HL-60/S4 treated with retinoic acid at 250 ng/mL for 4 days and 3 days (cell line): Measurements from ENCODE around the gene HINFP.

Experiments used
- in situ Hi-C: fragments of 300-500 bp; cut with MboI; formaldehyde crosslinking; loops from 2 replicates; pipeline ENCODE4 v1.7.0; 2022; ENCODE audit warnings: low sequenced_read_pairs

HINFP gene, protein sequence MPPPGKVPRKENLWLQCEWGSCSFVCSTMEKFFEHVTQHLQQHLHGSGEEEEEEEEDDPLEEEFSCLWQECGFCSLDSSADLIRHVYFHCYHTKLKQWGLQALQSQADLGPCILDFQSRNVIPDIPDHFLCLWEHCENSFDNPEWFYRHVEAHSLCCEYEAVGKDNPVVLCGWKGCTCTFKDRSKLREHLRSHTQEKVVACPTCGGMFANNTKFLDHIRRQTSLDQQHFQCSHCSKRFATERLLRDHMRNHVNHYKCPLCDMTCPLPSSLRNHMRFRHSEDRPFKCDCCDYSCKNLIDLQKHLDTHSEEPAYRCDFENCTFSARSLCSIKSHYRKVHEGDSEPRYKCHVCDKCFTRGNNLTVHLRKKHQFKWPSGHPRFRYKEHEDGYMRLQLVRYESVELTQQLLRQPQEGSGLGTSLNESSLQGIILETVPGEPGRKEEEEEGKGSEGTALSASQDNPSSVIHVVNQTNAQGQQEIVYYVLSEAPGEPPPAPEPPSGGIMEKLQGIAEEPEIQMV

DNA sequence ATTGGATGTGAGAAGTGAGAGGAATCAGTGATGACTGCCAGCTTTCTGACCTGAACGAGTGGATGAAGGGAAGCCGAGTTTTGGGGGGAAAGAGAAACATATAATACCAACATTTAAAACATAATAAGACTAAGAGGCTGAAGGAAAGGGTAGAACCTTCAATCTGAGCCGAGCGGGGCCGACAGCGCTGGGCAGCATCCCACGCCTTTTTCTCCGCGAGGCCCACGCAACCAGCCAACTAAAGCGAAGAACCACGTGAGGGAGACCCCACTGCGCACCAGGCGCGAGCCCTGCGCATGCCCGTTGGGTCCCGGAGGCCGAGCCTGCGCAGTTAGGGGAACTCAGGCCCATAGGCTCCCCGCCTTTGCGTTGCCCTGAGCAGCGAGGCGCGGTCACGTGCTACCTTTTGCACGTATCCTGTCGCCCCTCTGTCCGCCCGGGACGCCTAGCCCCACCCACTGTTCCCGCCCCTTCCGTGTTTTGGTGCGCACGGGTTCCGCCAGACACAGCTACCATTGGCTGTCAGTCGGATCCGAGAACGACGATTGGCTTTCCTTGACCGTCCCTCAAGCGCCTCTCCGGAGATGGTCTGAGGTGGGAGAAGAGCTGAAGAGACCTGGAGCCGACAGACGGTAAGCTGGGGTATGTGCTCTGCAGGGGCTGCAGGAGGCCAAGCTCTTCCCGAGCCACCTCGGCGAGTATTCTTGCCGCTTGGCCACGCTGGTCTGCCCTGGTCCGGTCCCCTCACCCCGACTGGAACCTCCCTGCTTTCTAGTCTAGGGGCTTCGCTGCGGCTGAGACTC lies at the start of gene HINFP:
HINFP (plus strand) TSS at position 573 of the 803 bp plus-strand sequence. CDS start 5,365 bp downstream, outside the sequence.
- in situ Hi-C loops: no loop called here

DNA sequence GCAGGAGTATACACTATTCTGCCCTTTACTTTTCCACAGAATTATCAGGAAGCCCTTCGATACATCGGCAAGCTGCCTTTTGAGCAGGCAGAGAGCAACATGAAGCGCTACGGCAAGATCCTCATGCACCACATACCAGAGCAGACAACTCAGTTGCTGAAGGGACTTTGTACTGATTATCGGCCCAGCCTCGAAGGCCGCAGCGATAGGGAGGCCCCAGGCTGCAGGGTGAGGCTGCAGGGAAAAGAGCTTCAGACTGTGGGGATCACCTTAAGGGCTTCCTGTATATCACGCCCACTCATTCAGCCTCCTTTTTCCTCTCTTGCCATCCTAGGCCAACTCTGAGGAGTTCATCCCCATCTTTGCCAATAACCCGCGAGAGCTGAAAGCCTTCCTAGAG lies 43.5 kb upstream of the HINFP start:
- in situ Hi-C loops: no loop called here

DNA sequence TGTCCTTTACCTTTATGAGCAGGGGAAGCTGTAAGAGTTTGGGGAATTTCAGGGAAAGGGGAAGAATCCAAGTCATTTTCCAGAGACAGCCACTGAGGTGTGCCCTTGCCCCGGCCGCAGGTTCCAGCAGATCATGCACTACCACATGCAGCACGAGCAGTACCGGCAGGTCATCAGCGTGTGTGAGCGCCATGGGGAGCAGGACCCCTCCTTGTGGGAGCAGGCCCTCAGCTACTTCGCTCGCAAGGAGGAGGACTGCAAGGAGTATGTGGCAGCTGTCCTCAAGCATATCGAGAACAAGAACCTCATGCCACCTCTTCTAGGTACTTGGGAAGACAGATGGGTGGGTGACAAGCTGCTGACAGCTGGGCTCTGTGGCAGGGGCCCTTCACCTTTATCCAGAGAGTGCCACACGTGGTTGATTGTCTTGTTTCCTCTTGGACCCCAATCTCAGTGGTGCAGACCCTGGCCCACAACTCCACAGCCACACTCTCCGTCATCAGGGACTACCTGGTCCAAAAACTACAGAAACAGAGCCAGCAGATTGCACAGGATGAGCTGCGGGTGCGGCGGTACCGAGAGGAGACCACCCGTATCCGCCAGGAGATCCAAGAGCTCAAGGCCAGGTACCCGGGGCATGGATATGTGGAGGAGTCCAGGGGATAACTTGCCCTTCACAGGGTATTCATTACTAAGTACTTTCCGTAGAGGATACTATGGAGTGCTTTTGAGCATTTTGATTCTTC lies 42.5 kb upstream of the HINFP start:
- in situ Hi-C loops: no loop called here

DNA sequence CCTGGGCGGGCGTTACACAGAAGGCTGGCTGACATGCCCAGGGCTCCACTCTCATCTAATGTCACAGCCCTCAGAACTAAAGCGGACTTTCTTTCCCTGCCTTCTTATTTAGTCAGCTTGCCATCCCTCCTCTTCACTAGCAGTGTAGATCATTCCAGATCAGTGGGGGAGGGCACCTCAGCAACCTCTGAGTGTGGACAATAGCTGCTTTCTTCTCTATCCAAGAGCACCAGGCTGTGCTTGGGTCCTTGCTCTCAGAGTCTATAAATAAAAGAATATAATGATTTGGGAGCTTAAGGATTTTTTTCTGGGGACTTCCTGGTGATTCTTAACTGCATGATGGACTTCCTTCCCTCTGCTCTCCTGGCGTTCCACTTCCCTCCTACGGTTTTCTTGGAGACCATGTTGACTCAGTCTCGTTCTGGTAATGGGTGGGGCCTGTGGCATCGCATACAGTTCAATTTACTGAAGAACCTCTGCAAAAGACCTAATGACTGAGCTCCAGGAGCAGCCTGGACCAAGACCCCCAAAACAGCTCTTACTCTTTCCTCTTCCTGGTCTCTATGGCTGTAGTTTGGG lies 39.6 kb upstream of the HINFP start:
- in situ Hi-C loops: no loop called here

DNA sequence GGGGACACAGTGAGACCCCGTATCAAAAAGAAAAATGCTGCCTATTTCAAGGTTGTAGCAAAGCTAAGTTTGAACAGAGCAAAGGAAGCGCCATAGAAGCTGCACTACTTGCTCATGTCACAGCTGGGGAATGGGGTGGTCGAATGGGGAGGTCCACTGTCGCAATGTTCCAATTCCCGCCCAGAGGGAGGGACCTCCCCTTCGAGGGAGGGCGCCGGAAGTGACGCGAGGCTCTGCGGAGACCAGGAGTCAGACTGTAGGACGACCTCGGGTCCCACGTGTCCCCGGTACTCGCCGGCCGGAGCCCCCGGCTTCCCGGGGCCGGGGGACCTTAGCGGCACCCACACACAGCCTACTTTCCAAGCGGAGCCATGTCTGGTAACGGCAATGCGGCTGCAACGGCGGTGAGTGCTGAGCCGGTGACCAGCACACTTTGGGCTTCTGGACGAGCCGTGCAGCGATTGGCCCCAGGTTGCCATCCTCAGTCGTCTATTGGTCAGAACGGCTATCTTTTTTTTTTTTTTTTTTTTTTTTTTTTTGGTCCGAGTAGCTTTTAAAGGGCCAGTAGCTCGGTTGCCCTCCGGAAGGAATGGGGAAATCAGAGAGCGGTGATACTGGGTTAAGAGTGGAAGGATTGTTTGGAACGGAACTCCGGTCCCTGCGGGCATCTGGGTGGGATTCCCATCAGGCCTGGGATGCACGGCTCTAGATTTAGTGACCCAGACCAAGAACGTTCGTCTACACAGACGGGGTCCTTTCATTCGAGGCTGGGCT lies 36.5 kb upstream of the HINFP start, which contains the start of gene HMBS:
HMBS (plus strand) TSS at position 219 of the 774 bp plus-strand sequence; CDS start at position 372, 153 bp downstream.
- in situ Hi-C loops: no loop called here

- in situ Hi-C loops: no loop called here
These were observed 35.9 kb upstream of the HINFP start for GRCh38 chr11:119085437-119085847.

DNA sequence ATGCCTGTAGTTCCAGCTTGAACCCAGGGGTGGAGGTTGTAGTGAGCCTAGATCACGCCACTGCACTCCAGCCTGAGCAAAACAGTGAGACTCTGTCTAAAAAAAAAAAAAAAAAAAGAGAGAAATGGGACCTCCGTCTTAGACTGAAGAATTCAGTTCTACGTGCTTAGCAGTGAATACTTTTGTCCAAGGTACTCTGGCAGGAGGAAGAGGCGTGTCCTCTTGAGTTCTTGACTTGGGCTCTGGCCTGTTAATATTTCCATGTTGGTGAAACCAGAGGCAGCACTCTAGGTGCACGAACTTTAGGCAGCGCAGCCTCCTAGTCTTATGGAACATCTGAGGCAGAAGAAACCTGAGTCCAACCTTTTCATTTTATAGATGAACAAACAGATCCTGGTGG lies 34.3 kb upstream of the HINFP start:
- in situ Hi-C loops: no loop called here

GRCh38 chr11:119087747-119088241 lies 33.6 kb upstream of the HINFP start:
- in situ Hi-C loops: no loop called here

DNA sequence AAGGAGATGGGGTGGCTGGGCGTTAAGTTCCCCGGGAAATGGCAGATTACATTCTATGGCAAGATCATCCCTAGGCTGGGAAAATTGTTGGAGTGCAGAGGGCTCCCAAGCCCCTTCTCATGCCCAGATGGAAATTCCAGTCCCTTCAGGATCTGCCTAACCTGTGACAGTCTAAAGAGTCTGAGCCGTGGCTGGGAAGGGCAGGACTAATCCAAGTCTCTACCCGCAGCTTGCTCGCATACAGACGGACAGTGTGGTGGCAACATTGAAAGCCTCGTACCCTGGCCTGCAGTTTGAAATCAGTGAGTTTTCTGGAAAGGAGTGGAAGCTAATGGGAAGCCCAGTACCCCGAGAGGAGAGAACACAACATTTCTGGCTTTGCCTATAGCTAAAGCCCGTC lies 33.0 kb upstream of the HINFP start:
- in situ Hi-C loops: no loop called here

DNA sequence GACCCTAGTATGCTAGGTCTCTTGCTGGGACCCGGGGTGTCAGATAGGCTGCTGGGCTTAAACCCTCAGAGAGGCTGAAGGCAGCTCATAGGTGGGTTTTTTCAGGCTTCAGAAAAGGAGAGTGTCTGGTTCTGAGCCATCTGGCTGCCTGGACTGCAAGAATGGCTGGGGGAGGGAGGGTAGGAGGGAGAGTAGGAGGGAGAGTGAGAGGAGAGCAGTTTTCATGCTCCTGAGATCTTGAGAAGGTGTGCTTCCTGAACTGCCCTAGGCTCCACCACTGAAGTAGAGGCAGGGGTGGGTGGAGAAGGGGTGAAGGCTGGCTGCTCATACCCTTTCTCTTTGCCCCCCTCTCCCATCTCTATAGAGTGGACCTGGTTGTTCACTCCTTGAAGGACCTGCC lies 32.1 kb upstream of the HINFP start:
- in situ Hi-C loops: no loop called here

GRCh38 chr11:119091178-119091577 lies 30.2 kb upstream of the HINFP start:
- in situ Hi-C loops: no loop called here

- in situ Hi-C loops: no loop called here
These were observed 29.2 kb upstream of the HINFP start for GRCh38 chr11:119091966-119092879.

GRCh38 chr11:119092880-119093842 lies 28.2 kb upstream of the HINFP start:
- in situ Hi-C loops: no loop called here

- in situ Hi-C loops: no loop called here
These were observed 27.2 kb upstream of the HINFP start for GRCh38 chr11:119093942-119094815.

GRCh38 chr11:119094816-119095065 lies 26.6 kb upstream of the HINFP start:
- in situ Hi-C loops: no loop called here

- in situ Hi-C loops: no loop called here
These were observed 26.1 kb upstream of the HINFP start for GRCh38 chr11:119095066-119095880.
